SK-N-MC (cell line): ENCODE measurements around the gene PDE4B.

Experiments
- EZH2 ChIP-seq: fragments of 200-600 bp; sonication (generic); IDR thresholded peaks from one replicate; pipeline ENCODE4 v1.6.1; 2017; ENCODE audit warnings: antibody characterized with exemption
- POLR2AphosphoS5 ChIP-seq: IDR thresholded peaks from 2 replicates; pipeline ENCODE4 v1.6.1; 2012; ENCODE audit warnings: mild to moderate bottlenecking, low read depth, low read length, borderline replicate concordance

DNA sequence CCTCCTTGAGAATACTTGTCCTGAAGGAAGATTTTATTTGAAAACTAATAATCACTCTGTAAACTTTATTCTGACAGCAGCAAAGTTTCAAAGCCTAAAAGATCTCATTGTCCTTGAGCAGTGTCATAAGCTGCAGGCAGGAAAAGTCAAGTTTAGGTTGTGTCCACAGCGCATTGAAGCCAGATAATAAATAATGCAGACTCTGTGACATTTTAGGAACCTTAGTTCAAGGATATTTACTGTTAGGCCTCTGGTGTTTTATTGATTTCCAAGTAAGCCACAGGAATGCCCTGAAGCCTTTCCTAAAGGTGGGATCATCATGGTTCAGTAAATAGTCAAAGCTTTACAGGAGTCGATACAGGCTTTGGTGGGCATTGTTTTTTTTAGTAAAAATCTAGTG is 384.8 kb downstream of the PDE4B start:
- TF ChIP-seq EZH2 = no peak
- no peak for TF ChIP-seq POLR2AphosphoS5
